NCI-H526 (cell line): Measurements from ENCODE around the gene IGFBP6.

ENCODE experiments used
- DNase-seq, 2 experiments: peaks; one replicate each; lab custom pipeline; 2025; lab: John Stamatoyannopoulos, UW

Gene IGFBP6

DNA sequence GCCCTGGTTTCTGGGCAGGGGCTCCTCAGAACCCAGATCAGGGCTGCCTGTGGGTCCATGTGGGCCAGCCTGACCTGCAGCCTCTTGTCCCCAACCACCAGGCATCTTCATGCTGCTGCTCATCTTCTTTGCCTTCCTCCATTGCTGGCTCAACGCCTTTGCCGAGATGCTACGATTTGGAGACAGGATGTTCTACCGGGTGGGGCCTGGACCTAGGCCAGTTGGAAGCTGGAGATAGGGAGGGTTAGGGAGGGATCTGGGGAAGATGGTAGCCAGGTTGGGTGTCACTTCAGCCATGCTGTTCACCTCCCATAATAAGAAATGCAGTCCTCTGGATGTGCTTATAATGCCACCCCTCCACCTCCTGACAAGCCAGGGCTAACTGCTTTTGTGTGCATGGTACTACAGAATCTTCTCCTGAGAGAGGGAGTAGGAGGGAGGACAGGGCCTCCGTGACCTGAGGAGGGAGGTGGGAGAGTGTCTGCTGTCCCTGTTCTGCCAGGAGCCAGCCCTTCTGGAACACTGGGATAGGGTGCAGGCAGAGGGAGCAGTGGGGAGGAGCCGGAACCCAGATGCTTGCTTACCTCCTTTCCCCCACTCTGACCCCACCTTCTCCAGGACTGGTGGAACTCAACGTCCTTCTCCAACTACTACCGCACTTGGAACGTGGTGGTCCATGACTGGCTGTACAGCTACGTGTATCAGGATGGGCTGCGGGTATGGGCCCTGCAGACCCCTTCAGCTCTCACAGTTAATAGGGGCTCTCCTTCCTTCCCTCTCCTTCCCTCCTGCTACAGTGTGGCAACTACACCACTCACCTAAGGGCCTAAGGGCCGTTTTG is 23.4 kb downstream of the IGFBP6 start:
- no peak for DNase-seq

DNA sequence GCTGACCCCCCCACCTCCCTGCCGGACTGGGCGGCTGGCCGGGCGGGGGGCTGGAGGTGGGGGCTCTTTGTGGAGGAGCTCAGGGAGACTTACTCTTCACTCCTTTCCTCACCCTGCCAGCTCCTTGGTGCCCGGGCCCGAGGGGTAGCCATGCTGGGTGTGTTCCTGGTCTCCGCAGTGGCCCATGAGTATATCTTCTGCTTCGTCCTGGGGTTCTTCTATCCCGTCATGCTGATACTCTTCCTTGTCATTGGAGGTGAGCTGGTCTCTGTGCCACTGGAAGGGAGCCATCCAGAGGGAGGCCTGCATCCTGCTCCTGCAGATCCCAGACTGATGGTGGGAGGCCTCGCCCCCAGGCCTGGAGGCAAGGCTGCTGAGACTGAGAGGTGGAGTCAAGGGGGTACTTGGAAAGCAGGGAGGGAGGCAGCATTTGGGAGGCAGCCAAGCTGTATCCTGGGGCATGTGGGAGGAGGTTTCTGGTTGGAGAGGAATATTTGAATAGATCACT is 25.5 kb downstream of the IGFBP6 start:
- no peak for DNase-seq

- DNase-seq = no peak
These were observed 26.3 kb downstream of the IGFBP6 start for GRCh38 chr12:53123578-53124351.

GRCh38 chr12:53124352-53124723 is 26.9 kb downstream of the IGFBP6 start:
- DNase-seq = no peak

DNA sequence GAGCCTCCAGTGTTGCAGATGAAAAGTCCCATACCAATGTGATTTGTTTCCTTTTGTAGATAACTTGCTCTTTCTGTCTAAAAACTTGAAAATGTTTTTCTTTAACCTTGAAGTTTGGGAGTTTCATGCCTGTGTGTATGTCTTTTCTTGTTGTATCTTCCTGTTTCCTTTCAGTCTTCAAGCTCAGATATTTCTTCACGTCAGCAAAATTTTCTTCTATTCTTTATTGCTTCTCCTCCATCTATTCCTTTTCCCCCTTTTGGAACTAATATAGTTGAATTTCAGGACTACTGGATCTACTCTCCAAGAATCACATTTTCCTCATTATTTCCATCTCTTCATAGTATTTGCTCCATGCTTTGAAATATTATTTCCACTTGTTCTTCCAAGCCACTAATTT is 29.7 kb downstream of the IGFBP6 start:
- DNase-seq = no peak

- no peak for DNase-seq
These were observed 31.5 kb downstream of the IGFBP6 start for GRCh38 chr12:53128780-53129569.

- no peak for DNase-seq
These were observed 34.4 kb downstream of the IGFBP6 start for GRCh38 chr12:53131844-53132243.

GRCh38 chr12:53133722-53134121 is 36.3 kb downstream of the IGFBP6 start:
- DNase-seq = no peak

DNA sequence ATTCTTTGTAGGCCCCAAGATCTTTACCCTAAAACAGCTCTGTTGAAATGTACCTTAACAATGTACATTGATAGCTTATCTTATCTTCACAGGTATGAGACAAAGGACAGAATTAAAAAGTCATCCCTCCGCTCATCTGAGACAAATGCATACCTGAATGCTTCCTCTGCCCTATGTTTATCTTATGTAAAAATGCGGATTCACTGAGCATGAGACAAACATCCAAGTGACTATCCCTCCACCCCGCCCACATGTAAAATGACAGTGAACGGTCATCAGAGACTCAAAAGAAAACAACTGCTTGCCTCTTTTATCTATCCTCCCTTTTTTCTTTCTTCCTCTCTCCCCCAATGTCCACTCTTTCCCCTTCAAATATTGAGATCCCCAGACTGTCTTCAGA is 45.9 kb downstream of the IGFBP6 start:
- DNase-seq = no peak

DNA sequence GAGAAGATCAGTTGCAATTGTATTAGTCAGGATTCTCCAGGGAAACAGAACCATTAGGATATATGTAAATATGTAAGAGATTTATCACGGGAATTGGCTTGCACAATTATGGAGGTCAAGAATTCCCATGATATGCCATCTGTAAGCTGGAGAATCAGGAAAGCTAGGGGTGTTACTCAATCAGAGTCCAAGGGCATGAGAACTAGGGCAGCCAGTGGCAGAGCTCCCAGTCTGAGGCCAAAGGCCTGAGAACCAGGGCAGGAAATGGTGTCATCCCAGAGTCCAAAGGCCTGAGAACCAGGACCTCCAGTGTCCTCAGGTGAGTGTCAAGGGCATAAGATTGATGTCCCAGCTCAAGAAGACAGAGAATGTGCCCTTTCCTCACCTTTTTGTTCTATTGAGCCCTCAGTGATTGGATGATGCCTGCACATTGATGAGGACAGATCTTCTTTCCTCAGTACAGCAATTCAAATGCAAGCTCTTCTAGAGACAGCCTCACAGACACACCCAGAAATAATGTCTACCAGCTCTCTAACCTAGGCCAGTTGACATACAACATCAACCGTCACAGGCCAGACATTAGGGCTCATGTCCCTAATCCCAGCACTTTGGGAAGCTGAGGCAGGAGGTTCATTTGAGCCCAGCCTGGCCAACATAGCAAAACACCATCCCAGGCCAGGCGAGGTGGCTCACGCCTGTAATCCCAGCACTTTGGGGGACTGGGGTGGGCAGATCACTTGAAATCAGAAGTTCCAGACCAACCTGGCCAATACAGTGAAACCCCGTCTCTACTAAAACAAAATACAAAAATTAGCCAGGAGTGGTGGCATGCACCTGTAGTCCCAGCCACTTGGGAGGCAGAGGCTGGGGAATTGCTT is 48.2 kb downstream of the IGFBP6 start:
- no peak for DNase-seq

DNA sequence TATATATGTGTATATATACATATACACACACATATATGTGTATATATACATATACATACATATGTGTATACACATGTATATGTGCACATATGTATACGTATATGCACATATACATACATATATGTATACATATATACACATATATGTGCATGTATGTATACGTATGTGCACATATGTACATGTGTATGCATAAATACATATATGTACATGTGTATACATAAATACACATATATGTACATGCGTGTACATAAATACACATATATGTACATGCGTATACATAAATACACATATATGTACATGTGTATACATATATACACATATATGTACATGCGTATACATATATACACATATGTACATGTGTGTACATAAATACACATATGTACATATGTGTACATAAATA is 49.7 kb downstream of the IGFBP6 start:
- no peak for DNase-seq

DNA sequence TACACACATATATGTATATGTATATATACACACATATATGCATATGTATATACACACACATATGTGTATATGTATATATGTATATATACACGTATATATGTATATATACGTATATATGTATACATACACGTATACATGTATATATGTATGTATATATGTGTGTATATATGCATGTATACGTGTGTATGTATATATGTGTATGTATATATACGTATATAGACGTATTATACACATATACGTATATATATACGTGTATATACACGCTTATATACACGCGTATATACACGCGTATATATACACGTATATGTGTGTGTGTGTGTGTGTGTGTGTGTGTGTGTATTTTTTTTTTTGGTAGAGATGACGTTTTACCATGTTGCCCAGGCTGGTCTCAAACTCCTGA is 50.2 kb downstream of the IGFBP6 start:
- DNase-seq = no peak

- no peak for DNase-seq
These were observed 53.6 kb downstream of the IGFBP6 start for GRCh38 chr12:53151039-53151438.
